ENCODE results near the gene TMEM167A. TPM values are rescaled to one million over a fixed set of nuclear protein-coding genes. Genes with fewer than 3 reads are reported as not detected.

The TMEM167A gene
- total RNA-seq, 2 donors from 2014 or later: 65.1 to 76.6 TPM

DNA sequence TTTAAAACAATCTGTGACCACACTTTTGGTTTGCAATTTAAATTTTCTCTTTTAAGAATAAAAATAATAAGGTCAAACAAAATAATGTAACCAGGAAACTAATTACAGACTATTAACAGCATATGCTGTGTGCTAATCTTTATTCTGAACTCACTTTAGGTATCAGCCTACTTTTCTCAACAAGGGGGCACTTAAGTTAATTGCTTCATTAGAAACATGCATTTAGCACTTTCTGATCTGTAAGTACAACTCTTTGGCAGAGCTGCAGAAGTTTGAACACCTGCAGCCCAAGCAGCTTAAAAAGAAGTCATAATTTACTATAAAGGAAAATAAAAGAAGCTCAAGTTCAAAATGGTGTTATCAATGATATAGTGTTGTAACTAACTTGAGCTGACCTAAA is 21.8 kb upstream of the TMEM167A start:
- peaks cover 3 to 5% of the 10 kb centered on the region in 2 donors for H3K36me3 Mint-ChIP-seq (ENCODE audit: insufficient read depth in 2 of 2)
- no peak for ATAC-seq (replicated peaks in 1 of 2)
- H3K4me1 Mint-ChIP-seq (ENCODE audit: low read depth): no peaks in the 10 kb centered on the region

DNA sequence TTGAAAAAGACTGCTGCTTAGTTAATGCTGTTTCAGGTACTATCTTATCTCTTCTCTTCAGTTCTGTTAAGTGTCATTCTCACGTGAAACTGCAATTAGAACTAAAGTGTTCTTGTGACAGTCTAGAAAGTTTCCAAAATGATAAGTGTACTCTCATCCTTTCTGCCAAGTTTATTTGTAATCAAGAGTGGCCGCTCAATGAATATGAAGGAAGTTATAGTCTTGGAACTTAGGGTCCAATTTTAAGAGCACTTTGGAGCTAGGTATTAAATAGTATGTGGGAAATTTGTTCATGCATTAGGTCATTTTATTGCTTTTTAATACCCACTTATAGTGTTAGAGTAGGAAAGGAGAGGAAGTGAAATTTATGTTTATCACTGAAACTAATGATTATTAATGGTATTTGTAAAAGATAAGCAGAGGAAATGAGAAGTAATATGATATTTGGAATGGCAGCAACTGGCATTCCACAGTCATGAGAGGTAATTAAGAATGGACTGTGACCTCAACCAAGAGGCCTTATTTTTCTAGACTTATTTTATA is 20.6 kb upstream of the TMEM167A start:
- Mint-ChIP-seq H3K9me3 (peaks cover 7 to 8% of the 10 kb centered on the region in 2 donors), H3K4me1 (ENCODE audit: low read depth) (no peaks in the 10 kb centered on the region), H3K27me3 (ENCODE audit: low read depth) (no peaks in the 10 kb centered on the region), H3K4me3 (no peak overlapping the region), H3K27ac (no peak overlapping the region), H3K36me3 (ENCODE audit: insufficient read depth in 2 of 2) (peaks cover 10 to 12% of the 10 kb centered on the region in 2 donors)
- DNase-seq: no peak
- no peak for ATAC-seq (replicated peaks in 1 of 2)

More for the DNA sequence above, 21.8 kb upstream of the TMEM167A start:
- Mint-ChIP-seq H3K27me3 (ENCODE audit: low read depth) (no peaks in the 10 kb centered on the region), H3K27ac (no peak overlapping the region), H3K9me3 (peaks cover 2% of the 10 kb centered on the region in 2 donors), H3K4me3 (no peak overlapping the region)
- DNase-seq: no peak

DNA sequence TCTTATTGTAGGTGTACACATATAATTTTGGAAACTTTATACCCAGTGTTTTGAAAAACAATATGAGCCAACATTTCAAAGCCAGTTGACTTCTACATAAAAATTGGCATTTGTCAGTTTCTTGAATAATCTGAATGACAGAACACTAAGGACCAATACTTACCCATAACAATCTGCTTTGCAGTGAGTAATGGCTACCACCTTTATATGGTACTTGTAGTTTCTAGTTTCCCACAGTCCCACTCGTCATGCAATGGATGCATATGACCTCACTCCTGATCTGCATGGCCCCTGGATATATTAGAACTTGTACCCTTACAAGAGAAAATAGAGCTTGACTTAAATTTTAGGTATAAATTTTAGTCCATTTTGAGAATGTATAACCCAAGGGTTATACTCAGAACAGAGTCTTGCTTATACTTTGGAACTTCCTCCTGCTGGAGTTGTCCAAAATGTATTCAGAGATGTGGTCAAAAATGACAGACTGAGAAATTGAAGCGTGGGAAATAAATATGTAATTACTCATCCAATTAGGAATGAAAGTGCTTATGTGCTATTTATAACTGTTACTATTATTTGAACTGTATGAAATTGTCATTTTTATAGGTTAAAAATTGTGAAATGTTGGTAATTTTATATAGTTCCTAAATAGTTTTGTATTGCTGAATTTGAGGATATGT is 19.6 kb upstream of the TMEM167A start:
- Mint-ChIP-seq H3K27ac (no peak overlapping the region), H3K4me1 (ENCODE audit: low read depth) (peaks cover 7% of the 10 kb centered on the region), H3K36me3 (ENCODE audit: insufficient read depth in 2 of 2) (peaks cover 13 to 15% of the 10 kb centered on the region in 2 donors), H3K9me3 (peaks cover 9 to 11% of the 10 kb centered on the region in 2 donors), H3K4me3 (no peak overlapping the region), H3K27me3 (ENCODE audit: low read depth) (no peaks in the 10 kb centered on the region)
- ATAC-seq (replicated peaks in 1 of 2) (no peak), DNase-seq (no peak)

DNA sequence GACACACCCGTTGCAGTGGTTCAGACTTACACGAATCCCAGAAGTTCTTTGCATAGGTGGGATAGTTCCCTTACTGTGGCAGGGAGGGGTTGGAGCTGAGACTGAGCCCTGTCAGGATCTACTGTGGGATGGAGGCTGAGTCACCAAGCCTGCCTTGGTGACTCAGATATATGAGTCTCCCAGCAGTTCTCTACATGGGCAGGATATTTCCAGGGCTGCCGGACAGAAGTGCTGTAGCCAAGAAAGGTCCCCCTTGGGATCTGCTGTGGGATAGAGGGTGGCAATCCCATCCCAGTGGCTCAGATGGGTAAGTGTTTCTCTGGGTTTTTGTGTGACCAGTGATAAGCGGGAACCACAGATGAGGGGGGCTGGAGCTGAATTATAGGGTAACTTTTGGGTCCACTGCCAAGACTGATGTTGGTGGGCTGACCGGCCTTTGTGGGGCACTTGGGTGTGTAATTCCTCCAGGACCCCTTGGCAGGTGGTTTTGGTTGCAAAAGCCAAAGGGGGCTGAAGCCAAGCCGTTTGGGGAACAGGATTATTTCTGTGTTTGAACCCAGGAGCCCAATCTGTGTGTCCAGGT is 18.9 kb upstream of the TMEM167A start:
- DNase-seq (no peak), ATAC-seq (replicated peaks in 1 of 2) (no peak)
- Mint-ChIP-seq H3K4me3 (no peak overlapping the region), H3K36me3 (ENCODE audit: insufficient read depth in 2 of 2) (peaks cover 13 to 19% of the 10 kb centered on the region in 2 donors), H3K27ac (no peak overlapping the region), H3K27me3 (ENCODE audit: low read depth) (no peaks in the 10 kb centered on the region), H3K9me3 (peaks cover 11 to 14% of the 10 kb centered on the region in 2 donors), H3K4me1 (ENCODE audit: low read depth) (peaks cover 10% of the 10 kb centered on the region)

DNA sequence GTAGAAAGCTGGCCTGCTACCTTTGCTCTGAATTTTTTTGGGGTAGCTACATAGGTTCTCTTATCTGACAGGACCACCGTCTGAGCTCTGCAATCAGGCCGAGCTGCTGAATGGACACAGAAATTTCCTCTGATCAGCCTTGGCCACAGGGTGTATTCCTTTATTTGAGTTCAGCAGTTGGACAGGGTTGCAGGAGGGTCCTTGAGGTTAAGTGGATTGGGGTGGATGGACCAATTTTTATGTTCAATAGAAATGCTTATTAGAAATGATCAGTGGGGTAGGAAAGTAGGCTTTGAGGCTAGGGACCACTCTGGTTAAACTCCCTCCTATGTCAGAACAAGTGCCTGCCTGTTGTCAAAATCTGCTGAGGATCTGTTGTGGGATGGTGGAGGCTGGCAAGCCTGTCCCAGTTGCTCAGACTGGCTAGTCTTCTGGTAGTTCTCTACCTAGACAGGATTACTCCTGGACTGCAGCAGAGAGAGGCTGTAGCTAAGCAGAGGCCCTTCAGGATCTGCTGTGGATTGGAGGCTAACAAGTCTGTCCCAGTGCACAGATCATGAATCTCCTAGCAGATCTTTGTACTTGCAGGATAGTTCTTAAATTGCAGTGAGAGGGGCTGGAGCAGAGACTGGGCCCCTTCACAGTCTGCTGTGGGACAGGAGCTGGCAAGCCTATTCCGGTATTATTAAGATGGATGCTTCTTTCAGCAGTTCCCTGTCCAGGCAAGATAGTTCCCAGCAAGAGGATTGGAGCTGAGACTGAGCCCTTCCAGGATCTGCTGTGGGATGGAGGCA is 18.2 kb upstream of the TMEM167A start:
- Mint-ChIP-seq H3K9me3 (peaks cover 12 to 16% of the 10 kb centered on the region in 2 donors), H3K27me3 (ENCODE audit: low read depth) (no peaks in the 10 kb centered on the region), H3K36me3 (ENCODE audit: insufficient read depth in 2 of 2) (peaks cover 15 to 22% of the 10 kb centered on the region in 2 donors), H3K4me1 (ENCODE audit: low read depth) (peaks cover 10% of the 10 kb centered on the region), H3K4me3 (no peak overlapping the region), H3K27ac (no peak overlapping the region)
- ATAC-seq (replicated peaks in 1 of 2): no peak
- no peak for DNase-seq

DNA sequence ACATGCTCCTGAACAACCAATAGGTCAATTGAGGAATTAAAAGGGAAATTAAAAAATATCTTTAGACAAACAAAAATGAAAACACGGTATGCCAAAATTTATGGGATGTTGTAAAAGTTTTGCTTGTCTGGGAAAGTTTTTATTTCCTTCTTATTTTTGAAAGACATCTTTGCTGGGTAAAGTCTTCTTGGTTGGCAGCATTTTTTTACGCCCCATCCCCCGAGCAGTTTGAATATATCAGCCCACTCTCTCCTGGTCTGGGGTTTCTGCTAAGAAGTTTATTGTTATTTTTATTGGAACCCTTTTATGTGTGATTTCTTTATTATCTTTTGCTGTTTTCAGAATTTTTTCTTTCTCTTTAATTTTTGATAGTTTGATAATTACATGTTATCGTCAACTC is 16.5 kb upstream of the TMEM167A start:
- Mint-ChIP-seq H3K9me3 (peaks cover 12 to 16% of the 10 kb centered on the region in 2 donors), H3K27ac (no peak overlapping the region), H3K4me3 (no peak overlapping the region), H3K27me3 (ENCODE audit: low read depth) (no peaks in the 10 kb centered on the region), H3K36me3 (ENCODE audit: insufficient read depth in 2 of 2) (peaks cover 16 to 22% of the 10 kb centered on the region in 2 donors), H3K4me1 (ENCODE audit: low read depth) (peaks cover 10% of the 10 kb centered on the region)
- DNase-seq (no peak), ATAC-seq (replicated peaks in 1 of 2) (no peak)

DNA sequence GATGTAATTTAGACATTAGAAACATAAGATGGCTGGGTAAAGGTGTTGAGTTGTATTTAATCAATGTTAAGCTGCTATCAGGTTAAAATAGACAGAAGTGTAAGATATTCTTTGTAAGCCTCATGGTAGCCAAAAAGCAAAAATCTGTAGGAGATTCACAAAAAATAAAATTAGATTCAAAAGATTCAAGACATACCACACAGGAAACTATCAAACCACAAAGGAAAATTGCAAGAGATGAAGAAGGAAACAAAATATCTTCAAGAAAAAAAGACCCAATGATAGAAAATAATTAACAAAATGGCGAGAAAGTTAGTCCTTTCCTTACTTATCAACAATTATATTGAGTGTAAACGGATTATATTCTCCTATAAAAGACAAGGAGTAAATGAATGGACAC is 15.4 kb upstream of the TMEM167A start:
- Mint-ChIP-seq H3K4me1 (ENCODE audit: low read depth) (peaks cover 10% of the 10 kb centered on the region), H3K36me3 (ENCODE audit: insufficient read depth in 2 of 2) (peaks cover 16 to 22% of the 10 kb centered on the region in 2 donors), H3K27me3 (ENCODE audit: low read depth) (no peaks in the 10 kb centered on the region), H3K4me3 (no peak overlapping the region), H3K9me3 (peaks cover 12 to 16% of the 10 kb centered on the region in 2 donors), H3K27ac (peak overlapping the region; percentile 54)
- no peak for DNase-seq
- no peak for ATAC-seq (replicated peaks in 1 of 2)

DNA sequence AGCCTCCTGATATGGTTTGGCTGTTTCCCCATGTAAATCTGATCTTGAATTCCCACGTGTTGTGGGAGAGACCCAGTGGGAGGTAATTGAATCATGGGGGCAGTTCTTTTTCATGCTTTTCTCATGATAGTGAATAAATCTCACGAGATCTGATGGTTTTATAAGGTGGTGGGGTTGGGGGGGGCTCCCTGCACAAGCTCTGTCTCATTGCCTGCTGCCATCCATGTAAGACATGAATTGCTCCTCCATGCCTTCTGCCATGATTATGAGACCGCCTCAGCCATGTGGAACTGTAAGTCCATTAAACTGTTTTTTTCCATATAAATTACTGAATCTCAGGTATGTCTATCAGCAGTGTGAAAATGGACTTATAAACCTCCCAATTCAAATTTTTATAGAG is 13.0 kb upstream of the TMEM167A start:
- no peak for ATAC-seq (replicated peaks in 1 of 2)
- H3K27me3 Mint-ChIP-seq (ENCODE audit: low read depth): no peaks in the 10 kb centered on the region
- H3K4me1 Mint-ChIP-seq (ENCODE audit: low read depth): peaks cover 10% of the 10 kb centered on the region
- peaks cover 16 to 20% of the 10 kb centered on the region in 2 donors for H3K36me3 Mint-ChIP-seq (ENCODE audit: insufficient read depth in 2 of 2)
- no peak for DNase-seq
- H3K9me3 Mint-ChIP-seq: peaks cover 12 to 16% of the 10 kb centered on the region in 2 donors
- H3K4me3 Mint-ChIP-seq: no peak overlapping the region
- no peak overlapping the region for H3K27ac Mint-ChIP-seq

DNA sequence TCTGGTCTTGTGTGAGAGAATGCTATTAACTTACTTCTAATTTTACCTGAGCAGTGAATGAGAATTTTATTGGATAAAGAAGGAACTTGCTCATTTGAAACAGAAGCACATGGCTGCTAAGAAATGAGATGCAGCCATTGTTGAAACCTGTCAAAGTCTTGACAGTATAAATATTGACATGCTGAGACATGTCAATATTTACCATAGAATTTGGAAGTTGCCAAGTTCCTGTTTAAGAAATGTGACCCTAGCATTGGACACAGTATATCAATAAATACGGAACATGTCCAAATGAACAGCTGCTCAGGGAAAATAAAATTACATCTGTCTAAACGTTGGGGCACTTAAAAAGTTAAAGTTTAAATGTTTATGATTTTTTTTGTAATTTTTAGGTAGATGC is 7.9 kb upstream of the TMEM167A start:
- DNase-seq: no peak
- Mint-ChIP-seq H3K9me3 (peaks cover 0 to 3% of the 10 kb centered on the region in 2 donors), H3K4me3 (no peak overlapping the region), H3K4me1 (ENCODE audit: low read depth) (no peaks in the 10 kb centered on the region), H3K27ac (no peak overlapping the region), H3K27me3 (ENCODE audit: low read depth) (no peaks in the 10 kb centered on the region), H3K36me3 (ENCODE audit: insufficient read depth in 2 of 2) (no peaks in the 10 kb centered on the region)
- ATAC-seq (replicated peaks in 1 of 2): no peak

DNA sequence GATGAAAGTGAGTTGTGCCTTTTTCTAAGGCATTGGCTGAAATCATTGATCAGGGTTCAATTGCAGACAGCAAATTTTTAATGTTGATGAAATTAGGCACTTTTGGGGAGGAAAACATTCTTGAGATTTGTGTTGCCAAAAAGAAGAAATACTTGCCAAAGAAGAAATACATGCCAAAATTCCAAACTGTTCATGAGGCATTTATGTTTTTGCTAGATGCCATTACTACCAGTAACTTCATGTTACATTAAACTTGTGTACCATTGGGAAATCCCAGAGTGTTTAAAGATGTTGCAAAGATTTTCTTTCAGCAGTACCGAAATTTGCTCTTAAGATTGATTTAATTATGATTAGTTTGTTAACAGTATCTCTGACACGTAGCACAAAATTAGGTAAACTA is 7.1 kb upstream of the TMEM167A start:
- Mint-ChIP-seq H3K36me3 (ENCODE audit: insufficient read depth in 2 of 2) (no peaks in the 10 kb centered on the region), H3K27ac (no peak overlapping the region), H3K4me1 (ENCODE audit: low read depth) (no peaks in the 10 kb centered on the region), H3K9me3 (peaks cover 0 to 3% of the 10 kb centered on the region in 2 donors), H3K4me3 (no peak overlapping the region), H3K27me3 (ENCODE audit: low read depth) (no peaks in the 10 kb centered on the region)
- DNase-seq (no peak), ATAC-seq (replicated peaks in 1 of 2) (no peak)

DNA sequence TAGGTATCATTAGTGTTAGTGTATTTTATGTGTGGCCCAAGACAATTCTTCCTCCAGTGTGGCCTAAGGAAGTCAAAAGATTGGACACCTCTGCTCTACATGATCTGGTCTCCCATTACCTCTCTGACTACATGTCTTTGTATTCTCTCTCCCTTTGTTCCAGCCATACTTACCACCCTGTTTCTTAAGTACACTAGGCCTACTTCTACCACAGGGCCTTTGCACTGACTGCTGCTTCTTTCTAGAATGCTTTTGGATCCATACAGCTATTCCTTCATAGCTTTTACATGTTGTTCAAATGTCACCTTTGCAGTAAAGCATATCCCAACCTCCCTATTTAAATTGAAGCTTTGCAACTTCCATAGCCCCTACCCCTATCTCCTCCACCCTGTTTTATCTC is 5.6 kb upstream of the TMEM167A start:
- H3K9me3 Mint-ChIP-seq: peaks cover 0 to 3% of the 10 kb centered on the region in 2 donors
- H3K27ac Mint-ChIP-seq: no peak overlapping the region
- peaks cover 11% of the 10 kb centered on the region for H3K4me1 Mint-ChIP-seq (ENCODE audit: low read depth)
- no peak for ATAC-seq (replicated peaks in 1 of 2)
- no peaks in the 10 kb centered on the region for H3K27me3 Mint-ChIP-seq (ENCODE audit: low read depth)
- no peak overlapping the region for H3K4me3 Mint-ChIP-seq
- peaks cover 0 to 2% of the 10 kb centered on the region in 2 donors for H3K36me3 Mint-ChIP-seq (ENCODE audit: insufficient read depth in 2 of 2)
- no peak for DNase-seq

DNA sequence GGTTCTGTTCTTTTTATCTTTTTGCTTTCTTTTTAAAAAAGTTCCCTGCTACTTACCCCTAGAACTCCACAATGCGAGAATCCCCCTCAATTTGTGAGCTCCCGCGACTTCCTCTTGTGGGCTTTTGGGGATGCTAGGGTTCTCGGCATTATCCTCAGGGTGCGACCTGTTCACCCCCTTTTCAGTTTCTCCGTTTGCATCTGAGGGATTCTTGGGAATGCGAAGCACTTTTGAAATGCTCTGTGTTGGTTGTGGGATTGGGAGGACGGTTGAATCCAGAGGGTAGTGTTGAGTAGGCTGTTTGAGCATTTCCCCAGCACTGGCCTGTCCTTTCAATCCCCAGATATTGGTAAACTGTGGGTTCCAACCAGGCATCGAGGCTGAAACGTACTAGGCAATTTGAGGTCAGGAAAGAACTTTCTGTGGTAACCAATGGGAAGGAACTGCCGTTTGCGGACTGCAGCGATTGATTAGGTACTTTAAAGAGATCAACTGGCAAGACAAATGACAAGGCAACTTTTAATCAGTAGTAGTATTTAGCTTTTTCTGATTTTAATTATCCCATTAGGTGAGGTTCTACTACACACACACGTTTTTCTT is 568 bp upstream of the TMEM167A start:
- Mint-ChIP-seq H3K4me1 (ENCODE audit: low read depth) (peaks cover 48% of the 10 kb centered on the region), H3K36me3 (ENCODE audit: insufficient read depth in 2 of 2) (peaks cover 10% of the 10 kb centered on the region in 2 donors), H3K27ac (peak overlapping the region; percentile 98), H3K4me3 (peak overlapping the region; percentile 96 to 97), H3K27me3 (ENCODE audit: low read depth) (no peaks in the 10 kb centered on the region), H3K9me3 (peaks cover 0 to 2% of the 10 kb centered on the region in 2 donors)
- ATAC-seq (replicated peaks in 1 of 2) (peak; percentile 1), DNase-seq (peak; percentile 10 to 12)
